A549 (cell line): ENCODE results near the gene GIPR. TPM values are rescaled to one million over a fixed set of nuclear protein-coding genes. Genes with fewer than 3 reads are reported as not detected.

Experiments
- ATAC-seq, 2 experiments: fragments of 200-7000 bp in 1 of 2; fragments of >200 bp in 1 of 2; cut with Nextera tagmentation in 1 of 2; cut with Tn5 transposase in 1 of 2; 3 replicates each; pipeline versions ENCODE4 v1.8.0 to v1.9.1; 2018 to 2020; ENCODE audit warnings: mild to moderate bottlenecking in 1 of 2, moderate library complexity in 1 of 2
- CTCF ChIA-PET: fragments of 300-600 bp; sonication (Branson Sonifier 250); formaldehyde crosslinking; extraction: SDS; loops from one replicate; lab custom pipeline; 2021; ENCODE audit warnings: antibody characterized with exemption, inconsistent platforms; lab: Yijun Ruan, JAX
- POLR2A ChIA-PET: fragments of 350-600 bp; formaldehyde crosslinking; extraction: SDS; loops from one replicate; lab custom pipeline; 2021; ENCODE audit warnings: antibody characterized with exemption, inconsistent platforms; lab: Yijun Ruan, JAX
- DNase-seq, 2 experiments: peaks; one replicate each; pipeline versions ENCODE4 v3.0.0 to v3.0.0-alpha.2; 2011 to 2016; ENCODE audit warnings: low read depth in 1 of 2, low spot score in 1 of 2
- FAIRE-seq: peaks from 2 replicates; lab custom pipeline; 2011; peaks lifted over from hg19 to GRCh38; lab: Jason Lieb, UNC
- H3K27ac ChIP-seq, 2 experiments: fragments of >200 bp; sonication (Bioruptor Twin); formaldehyde crosslinking; 3 replicates each; pipeline ENCODE4 v1.5.1; 2016 to 2017
- H3K4me1 ChIP-seq: fragments of >200 bp; sonication (Bioruptor Twin); formaldehyde crosslinking; 3 replicates; pipeline ENCODE4 v1.6.1; 2016
- H3K4me2 ChIP-seq: fragments of >200 bp; sonication (Bioruptor Twin); formaldehyde crosslinking; 3 replicates; pipeline ENCODE4 v1.6.1; 2016
- H3K4me3 ChIP-seq: fragments of >200 bp; sonication (Bioruptor Twin); formaldehyde crosslinking; 3 replicates; pipeline ENCODE4 v1.5.1; 2016
- H3K9me3 ChIP-seq: fragments of >200 bp; sonication (Bioruptor Twin); formaldehyde crosslinking; 3 replicates; pipeline ENCODE4 v1.6.1; 2016
- BHLHE40 ChIP-seq: IDR thresholded peaks from 2 replicates; pipeline ENCODE4 v1.6.1; 2012; ENCODE audit warnings: low read depth, low read length, inconsistent platforms
- CBX2 ChIP-seq: fragments of 200-600 bp; sonication (generic); IDR thresholded peaks from 2 replicates; pipeline ENCODE4 v1.6.1; 2016; ENCODE audit warnings: low read depth, mild to moderate bottlenecking, borderline replicate concordance
- CHD4 ChIP-seq: fragments of 200-600 bp; sonication (generic); IDR thresholded peaks from 2 replicates; pipeline ENCODE4 v1.6.1; 2016; ENCODE audit warnings: antibody characterized with exemption, mild to moderate bottlenecking, borderline replicate concordance
- EHMT2 ChIP-seq: fragments of 200-600 bp; sonication (generic); IDR thresholded peaks from 2 replicates; pipeline ENCODE4 v1.6.1; 2016; ENCODE audit warnings: antibody characterized with exemption, low read depth, mild to moderate bottlenecking, moderate library complexity
- EP300 ChIP-seq, 2 experiments: fragments of >200 bp; sonication (Bioruptor Twin); formaldehyde crosslinking; IDR thresholded peaks; 2 replicates in 1 of 2; 3 replicates in 1 of 2; pipeline ENCODE4 v1.6.1; 2016 to 2017
- GATA3 ChIP-seq: IDR thresholded peaks from 2 replicates; pipeline ENCODE4 v1.6.1; 2012; ENCODE audit warnings: borderline replicate concordance
- HMGXB4 ChIP-seq: fragments of 250-450 bp; sonication (Bioruptor Pico); IDR thresholded peaks from 2 replicates; pipeline ENCODE4 v1.5.0; 2021; ENCODE audit warnings: mild to moderate bottlenecking, moderate library complexity, borderline replicate concordance
- HOXA7 ChIP-seq: fragments of 250-450 bp; sonication (Bioruptor Pico); IDR thresholded peaks from 2 replicates; pipeline ENCODE4 v1.5.0; 2020; ENCODE audit warnings: mild to moderate bottlenecking, moderate library complexity
- HOXB13 ChIP-seq: fragments of 250-450 bp; sonication (Bioruptor Pico); IDR thresholded peaks from 2 replicates; pipeline ENCODE4 v1.5.0; 2020; ENCODE audit warnings: low read depth, mild to moderate bottlenecking, moderate library complexity
- JUNB ChIP-seq: fragments of >200 bp; sonication (Bioruptor Twin); formaldehyde crosslinking; IDR thresholded peaks from 2 replicates; pipeline ENCODE4 v1.6.1; 2016
- MAFK ChIP-seq: fragments of 450-650 bp; IDR thresholded peaks from 2 replicates; pipeline ENCODE4 v1.6.1; 2014; ENCODE audit not compliant: partially characterized antibody
- MAX ChIP-seq: IDR thresholded peaks from 2 replicates; pipeline ENCODE4 v1.6.1; 2012
- MAZ ChIP-seq: fragments of 150-350 bp; IDR thresholded peaks from 2 replicates; pipeline ENCODE4 v1.6.1; 2014; ENCODE audit warnings: antibody characterized with exemption, low read depth, low read length, borderline replicate concordance
- NFE2L2 ChIP-seq: fragments of 150-350 bp; conservative IDR thresholded peaks from 2 replicates; pipeline ENCODE4 v1.6.1; 2014; ENCODE audit warnings: low read length
- PBX3 ChIP-seq: IDR thresholded peaks from 2 replicates; pipeline ENCODE4 v1.6.1; 2012
- POLR2A ChIP-seq: IDR thresholded peaks from 2 replicates; pipeline ENCODE4 v1.6.1; 2012; ENCODE audit warnings: mild to moderate bottlenecking, low read length
- POLR2AphosphoS2 ChIP-seq: conservative IDR thresholded peaks from 2 replicates; pipeline ENCODE4 v1.6.1; 2012; ENCODE audit warnings: low read length, improper control_type of control experiment, inconsistent platforms
- RCOR1 ChIP-seq: fragments of 150-350 bp; IDR thresholded peaks from 2 replicates; pipeline ENCODE4 v1.6.1; 2014; ENCODE audit warnings: antibody characterized with exemption, low read length, low read depth
- REST ChIP-seq: fragments of 200-600 bp; sonication (generic); IDR thresholded peaks from 2 replicates; pipeline ENCODE4 v1.6.1; 2016; ENCODE audit warnings: antibody characterized with exemption, mild to moderate bottlenecking, moderate library complexity
- RNF2 ChIP-seq: fragments of 200-600 bp; sonication (generic); IDR thresholded peaks from 2 replicates; pipeline ENCODE4 v1.6.1; 2016; ENCODE audit warnings: low read depth, mild to moderate bottlenecking, antibody characterized with exemption, moderate library complexity, borderline replicate concordance
- USF2 ChIP-seq: fragments of 450-650 bp; IDR thresholded peaks from 2 replicates; pipeline ENCODE4 v1.6.1; 2014; ENCODE audit warnings: antibody characterized with exemption
- ZC3H11A ChIP-seq: fragments of 450-650 bp; IDR thresholded peaks from 2 replicates; pipeline ENCODE4 v1.6.1; 2014; ENCODE audit warnings: antibody characterized with exemption, mild to moderate bottlenecking
- ZFP36 ChIP-seq: fragments of 450-650 bp; IDR thresholded peaks from 2 replicates; pipeline ENCODE4 v1.6.1; 2014; ENCODE audit warnings: borderline replicate concordance; ENCODE audit not compliant: partially characterized antibody
- ZSCAN20 ChIP-seq: fragments of 250-450 bp; sonication (Bioruptor Pico); IDR thresholded peaks from 2 replicates; pipeline ENCODE4 v1.8.0; 2022; ENCODE audit warnings: mild to moderate bottlenecking, moderate library complexity
- WGBS: methylation state at CpG from one replicate; pipeline ENCODE4 v1.1.6; 2017; ENCODE audit errors: missing lambda C conversion rate; 5-methylcytosine and 5-hydroxymethylcytosine counted together
- polyA plus RNA-seq, 4 experiments: library from polyadenylated mRNA; depleted of rRNA in 3 of 4; stranded (reverse); fragments of >200 nt; fragmentation: RNase III in 1 of 4; extraction: RNeasy Plus Mini Kit Qiagen cat#74134 plus additional on column Dnase treatment in 1 of 4; gene quantifications; 2 replicates in 3 of 4; 3 replicates in 1 of 4; pipeline ENCODE4 v1.2.3, GENCODE V29; 2011 to 2017

Gene GIPR
- polyA plus RNA-seq, 2 of the 4 experiments (the other 2 are of a cell fraction) = 1.2 to 1.4 TPM

- TF ChIP-seq MAX (0 out of 2 replicates have a peak, but pooled peaks have one; percentile 21), HOXA7 (CRISPR knock-in tag) (no peak), MAZ (no peak), POLR2A (peak; percentile 48; the same call in 1 of the 2 replicates), GATA3 (no peak), HMGXB4 (no peak), RCOR1 (no peak)
These were observed 28.9 kb upstream of the GIPR start, which contains the start of gene EML2 (continued) for GRCh38 chr19:45638930-45639729.

- TF ChIP-seq USF2 (no peak), RNF2 (no peak), BHLHE40 (no peak), ZSCAN20 (CRISPR knock-in tag) (no peak), HOXB13 (CRISPR knock-in tag) (no peak), EP300 (IDR thresholded peaks at IDR 0.05) (no peak), CHD4 (no peak), NFE2L2 (no peak), ZFP36 (no peak), PBX3 (no peak), MAFK (no peak), POLR2AphosphoS2 (no peak), REST (no peak), ZC3H11A (no peak), EHMT2 (no peak), JUNB (no peak), CBX2 (no peak), POLR2A (no peak)
- no peaks in the 10 kb centered on the region for H3K9me3 ChIP-seq
- H3K4me1 ChIP-seq = peaks cover 45% of the 10 kb centered on the region
- DNase-seq (no peak), FAIRE-seq (no peak), ATAC-seq (no peak)
- H3K4me3 ChIP-seq = peak overlapping the region; percentile 13; the same call in 1 of the 3 replicates
- WGBS = 53% methylated on average over 17 of the region's 17 CpGs
- peak overlapping the region; percentile 88 to 90; a peak in 5 of 6 replicates for H3K27ac ChIP-seq
- CTCF ChIA-PET = interaction anchor here (0.6 to 15.1 kb wide), 31 partner anchors 11 to 201 kb away, joined by 3 to 437 read pairs (median 38); partner anchors contain the start of genes GIPR, GPR4, OPA3 and QPCTL
- H3K4me2 ChIP-seq = peak overlapping the region; percentile 96
- POLR2A ChIA-PET = interaction anchor here (0.6 to 2.9 kb wide), 14 partner anchors 8 to 155 kb away, joined by 3 to 25 read pairs (median 8); partner anchors contain the start of genes OPA3 and QPCTL
These were observed 27.2 kb upstream of the GIPR start for GRCh38 chr19:45640849-45641273.
